GM12878 (cell line): ENCODE data around the gene IQSEC2. TPM values are rescaled to one million over a fixed set of nuclear protein-coding genes. Genes with fewer than 3 reads are reported as not detected.

Experiments
- ATAC-seq: fragments of 200-7000 bp; cut with Tn5 transposase; 3 replicates; pipeline ENCODE4 v1.9.1; 2020; ENCODE audit warnings: mild to moderate bottlenecking, moderate library complexity
- Bru-seq: library from RNA; stranded (reverse); fragments of 400-500 nt; gene quantifications from one replicate; lab custom pipeline; 2021; lab: Mats Ljungman, UMichigan
- BruChase-seq, 2 experiments: library from RNA; stranded (reverse); fragments of 400-500 nt; gene quantifications; one replicate each; lab custom pipeline; 2021; lab: Mats Ljungman, UMichigan
- BruUV-seq: library from RNA; stranded (reverse); fragments of 400-500 nt; replicated peaks from 2 replicates; lab custom pipeline; 2021; lab: Mats Ljungman, UMichigan
- CTCF ChIA-PET: fragments of 300-600 bp; sonication (Branson Sonifier 250); formaldehyde crosslinking; extraction: SDS; loops from one replicate; lab custom pipeline; 2021; ENCODE audit warnings: inconsistent platforms; lab: Yijun Ruan, JAX
- POLR2A ChIA-PET: fragments of 350-600 bp; formaldehyde crosslinking; extraction: SDS; loops from one replicate; lab custom pipeline; 2021; ENCODE audit warnings: inconsistent platforms; lab: Charles Lee
- RAD21 ChIA-PET: fragments of 300-600 bp; sonication (Branson Sonifier 250); formaldehyde crosslinking; loops from one replicate; lab custom pipeline; 2023; ENCODE audit warnings: antibody characterized with exemption; ENCODE audit not compliant: unreplicated experiment; lab: Charles Lee
- SMC1A ChIA-PET: fragments of 300-600 bp; sonication (Branson Sonifier 250); formaldehyde crosslinking; loops from one replicate; lab custom pipeline; 2023; ENCODE audit not compliant: unreplicated experiment, uncharacterized antibody; lab: Charles Lee
- DNase-seq: peaks from one replicate; pipeline ENCODE4 v3.0.0-alpha.2; 2011; ENCODE audit warnings: low read depth, low spot score
- FAIRE-seq: peaks from 3 replicates; lab custom pipeline; 2011; peaks lifted over from hg19 to GRCh38; lab: Jason Lieb, UNC
- H2AFZ ChIP-seq: 2 replicates; pipeline ENCODE4 v1.6.0; 2011; ENCODE audit warnings: low read depth, low read length, control low read depth; ENCODE audit not compliant: control insufficient read depth
- H3K27ac ChIP-seq: 2 replicates; pipeline ENCODE4 v1.5.1; 2011; ENCODE audit warnings: control low read depth; ENCODE audit not compliant: control insufficient read depth, insufficient read depth
- H3K27me3 ChIP-seq, 2 experiments: replicated peaks in 1 of 2; 2 replicates each; pipeline versions ENCODE4 v1.6.0 to v1.6.1; 2011; ENCODE audit warnings: low read length in 1 of 2; ENCODE audit not compliant: control insufficient read depth in 2 of 2, insufficient read depth in 2 of 2
- H3K36me3 ChIP-seq, 2 experiments: 2 replicates each; pipeline ENCODE4 v1.5.1; 2011; ENCODE audit warnings: low read length in 1 of 2; ENCODE audit not compliant: control insufficient read depth in 2 of 2, insufficient read depth in 2 of 2
- H3K4me1 ChIP-seq: 2 replicates; pipeline ENCODE4 v1.6.1; 2011; ENCODE audit warnings: mild to moderate bottlenecking, low read length, moderate library complexity, mixed read lengths; ENCODE audit not compliant: control insufficient read depth, insufficient read depth
- H3K4me2 ChIP-seq: 2 replicates; pipeline ENCODE4 v1.6.0; 2011; ENCODE audit warnings: control low read depth; ENCODE audit not compliant: control insufficient read depth, insufficient read depth
- H3K4me3 ChIP-seq: fragments of 200-600 bp; sonication (generic); 2 replicates; pipeline ENCODE4 v1.5.1; 2016
- H3K79me2 ChIP-seq: 2 replicates; pipeline ENCODE4 v1.6.0; 2011; ENCODE audit warnings: low read length; ENCODE audit not compliant: control insufficient read depth, insufficient read depth
- H3K9ac ChIP-seq: 2 replicates; pipeline ENCODE4 v1.8.0; 2011; ENCODE audit warnings: low read length, control low read depth, mixed read lengths; ENCODE audit not compliant: control insufficient read depth, insufficient read depth
- H3K9me3 ChIP-seq: replicated peaks from 3 replicates; pipeline ENCODE4 v1.5.1; 2011; ENCODE audit warnings: mild to moderate bottlenecking, low read length; ENCODE audit not compliant: control insufficient read depth, insufficient read depth
- H4K20me1 ChIP-seq: 2 replicates; pipeline ENCODE4 v1.6.0; 2011; ENCODE audit not compliant: control insufficient read depth, insufficient read depth
- BCLAF1 ChIP-seq: fragments of 450-650 bp; IDR thresholded peaks from 2 replicates; pipeline ENCODE4 v1.6.1; 2017; ENCODE audit warnings: antibody characterized with exemption, mild to moderate bottlenecking, moderate library complexity
- RELA ChIP-seq: fragments of 450-650 bp; IDR thresholded peaks from 2 replicates; pipeline ENCODE4 v1.8.0; 2014; ENCODE audit warnings: borderline replicate concordance; ENCODE audit not compliant: partially characterized antibody
- SP1 ChIP-seq: IDR thresholded peaks from one replicate; pipeline ENCODE4 v1.6.1; 2011; ENCODE audit warnings: low read depth, low read length
- SRF ChIP-seq, 2 experiments: IDR thresholded peaks; 2 replicates each; pipeline ENCODE4 v1.6.1; 2011; ENCODE audit warnings: low read depth in 2 of 2, low read length in 2 of 2, mild to moderate bottlenecking in 1 of 2, moderate library complexity in 1 of 2
- SUPT20H ChIP-seq: IDR thresholded peaks from 2 replicates; pipeline ENCODE4 v1.6.1; 2011; ENCODE audit warnings: low read depth, mild to moderate bottlenecking, low read length, moderate library complexity, borderline replicate concordance; ENCODE audit not compliant: control insufficient read depth
- USF2 ChIP-seq: IDR thresholded peaks from 2 replicates; pipeline ENCODE4 v1.6.1; 2011; ENCODE audit warnings: low read depth, low read length, improper control_type of control experiment, borderline replicate concordance
- ZNF622 ChIP-seq: fragments of 450-650 bp; IDR thresholded peaks from 2 replicates; pipeline ENCODE4 v1.6.1; 2017; ENCODE audit warnings: mild to moderate bottlenecking, inconsistent platforms
- WGBS: methylation state at CpG from one replicate; pipeline ENCODE4 v1.1.6; 2016; ENCODE audit warnings: low lambda C conversion rate; ENCODE audit not compliant: insufficient replicate concordance, insufficient coverage; ENCODE audit errors: missing lambda C conversion rate; 5-methylcytosine and 5-hydroxymethylcytosine counted together
- in situ Hi-C: fragments of 300-500 bp; cut with MboI; formaldehyde crosslinking; loops from 9 replicates; pipeline ENCODE4 v1.14.3; 2018; ENCODE audit warnings: mixed read lengths
- intact Hi-C: fragments of 100-400 bp; cut with micrococcal nuclease; formaldehyde crosslinking; loops from one replicate; pipeline ENCODE4 v1.14.2; 2022; ENCODE audit not compliant: unreplicated experiment
- long read RNA-seq, 2 experiments: library from polyadenylated mRNA; unstranded; transcript quantifications; one replicate each; pipeline ENCODE4 v2.0.0, GENCODE V29; 2019 to 2020
- polyA minus RNA-seq, 3 experiments: library from RNA; depleted of rRNA, polyadenylated mRNA; stranded (reverse); fragments of >200 nt; gene quantifications; 2 replicates each; pipeline ENCODE4 v1.2.3, GENCODE V29; 2011
- polyA plus RNA-seq, 11 experiments: library from polyadenylated mRNA; depleted of rRNA in 4 of 11; unstranded in 6 of 11; stranded (reverse) in 5 of 11; fragments of >200 nt; fragmentation: Nextera tagmentation in 4 of 11; fragmentation: Illumina TruSeq in 1 of 11; extraction: Ambion mirVana in 4 of 11; extraction: Trizol in 1 of 11; gene quantifications; 1 replicate in 1 of 11; 2 replicates in 10 of 11; pipeline versions ENCODE4 v1.2.1 to v1.2.3, GENCODE V29; 2011 to 2016; ENCODE audit warnings: inconsistent platforms in 2 of 11, missing spikeins in 2 of 11, low read depth in 1 of 11
- total RNA-seq, 4 experiments: library from RNA; depleted of rRNA in 3 of 4; stranded (reverse); fragments of >200 nt in 3 of 4; fragmentation: Illumina TruSeq in 1 of 4; extraction: Trizol in 1 of 4; gene quantifications; 2 replicates each; pipeline versions ENCODE4 v1.2.1 to v1.2.3, GENCODE V29; 2013 to 2021

Gene IQSEC2
- total RNA-seq (2013; cell fraction: nucleolus; rRNA removed), result 0.61 and 0.98 TPM in 2 replicates
- not detected in 2 replicates for total RNA-seq (2014; rRNA removed)
- total RNA-seq (2014; rRNA removed; fragmentation: Illumina TruSeq; extraction: Trizol), result not detected in 2 replicates
- total RNA-seq (2021), result 0.08 and 0.23 TPM in 2 replicates
- not detected for polyA plus RNA-seq (2011; ENCODE audit: low read depth)
- polyA plus RNA-seq (2011; rRNA removed), result 0.04 TPM in 1 of 2 replicates, not detected in the other
- 0.05 and 0.07 TPM in 2 replicates for polyA plus RNA-seq (2011; cell fraction: cytosol; rRNA removed)
- 0.20 and 0.27 TPM in 2 replicates for polyA plus RNA-seq (2011; cell fraction: nucleus; rRNA removed)
- polyA plus RNA-seq (2012), result 0.13 and 0.18 TPM in 2 replicates
- polyA plus RNA-seq (2014; fragmentation: Illumina TruSeq; extraction: Trizol), result 0.07 TPM in 1 of 2 replicates, not detected in the other
- polyA plus RNA-seq (2014; fragmentation: Nextera tagmentation; extraction: Ambion mirVana), result under 1 TPM; 0.04 to 0.11 TPM
- 0.01 and 0.22 TPM in 2 replicates for polyA plus RNA-seq (2014; rRNA removed)
- polyA plus RNA-seq (2016; fragmentation: Nextera tagmentation; extraction: Ambion mirVana), result under 1 TPM in 1 of 2 experiments, not detected in 1; 0.04 TPM
- polyA minus RNA-seq (2011; rRNA and poly(A)+ RNA removed), result not detected in 2 replicates
- polyA minus RNA-seq (2011; cell fraction: cytosol; rRNA and poly(A)+ RNA removed), result not detected in 2 replicates
- 0.36 TPM in 1 of 2 replicates, not detected in the other for polyA minus RNA-seq (2011; cell fraction: nucleus; rRNA and poly(A)+ RNA removed)
- Bru-seq, nascent RNA, result percentile 11 among the genes with signal in this experiment
- percentile 13 among the genes with signal in this experiment for BruChase-seq, experiment 1, labeled RNA remaining after a 6-hour chase
- percentile 12 among the genes with signal in this experiment for BruChase-seq, experiment 2, labeled RNA remaining after a 2-hour chase
- long read RNA-seq, experiment 1, result 0 reads
- long read RNA-seq, experiment 2, partial matches to known transcripts, result 0 of 1 reads
- long read RNA-seq, experiment 2, other reads (novel, unspliced or antisense), result 1 of 1 reads

GRCh38 chrX:53281321-53281822 lies at the start of gene IQSEC2:
Gene IQSEC2, minus strand, starts transcription at chrX:53281584.
- ATAC-seq (no peak), DNase-seq (no peak), FAIRE-seq (no peak)
- BruUV-seq, result no TSS peak
- intact Hi-C loops (no loop called here), in situ Hi-C loops (no loop called here)
- H3K79me2 ChIP-seq, result no peaks in the 10 kb centered on the region
- H2AFZ ChIP-seq, result no peak within 1 kb of the TSS
- no peaks in the 10 kb centered on the region for H3K9me3 ChIP-seq
- 31% methylated on average over 9 of the region's 9 CpGs for WGBS
- SMC1A ChIA-PET, result interaction anchor here (1.2 kb wide), 1 partner anchor 32 kb away, joined by 3 read pairs; no protein-coding TSS in a partner anchor
- H3K36me3 ChIP-seq, result no peaks in the 10 kb centered on the region
- H3K4me3 ChIP-seq, result no peak within 1 kb of the TSS
- TF ChIP-seq SRF (IDR thresholded peaks at IDR 0.05; ENCODE audit: low read depth in 2 of 2, low read length in 2 of 2), result no peak
- H3K27ac ChIP-seq, result no peak within 1 kb of the TSS
- H3K9ac ChIP-seq, result no peak within 1 kb of the TSS
- H3K4me1 ChIP-seq, result no peaks in the 10 kb centered on the region
- CTCF ChIA-PET, result interaction anchor here (1.7 to 7.0 kb wide), 3 partner anchors 9 to 165 kb away, joined by 6 to 61 read pairs (median 7); no protein-coding TSS in a partner anchor
- RAD21 ChIA-PET, result interaction anchor here (0.6 kb wide), 1 partner anchor 9 kb away, joined by 3 read pairs; no protein-coding TSS in a partner anchor
- no peak within 1 kb of the TSS for H3K4me2 ChIP-seq
- peaks cover 0 to 2% of the 10 kb centered on the region in 2 experiments; a peak in 1 of 4 replicates for H3K27me3 ChIP-seq
- POLR2A ChIA-PET, result no interaction called here
- H4K20me1 ChIP-seq, result no peaks in the 10 kb centered on the region

GRCh38 chrX:53330331-53330730 lies 48.9 kb upstream of the IQSEC2 start:
- RAD21 ChIA-PET, result no interaction called here
- Histone ChIP-seq H3K4me2 (no peak overlapping the region), H3K79me2 (no peaks in the 10 kb centered on the region), H3K9ac (no peak overlapping the region), H4K20me1 (no peaks in the 10 kb centered on the region), H3K4me3 (no peak overlapping the region), H3K4me1 (no peaks in the 10 kb centered on the region), H2AFZ (no peak overlapping the region), H3K9me3 (no peaks in the 10 kb centered on the region), H3K36me3 (no peaks in the 10 kb centered on the region), H3K27me3 (peaks cover 0 to 2% of the 10 kb centered on the region in 2 experiments; a peak in 2 of 4 replicates), H3K27ac (no peak overlapping the region)
- SMC1A ChIA-PET, result no interaction called here
- intact Hi-C loops, result no loop called here
- ATAC-seq (no peak), FAIRE-seq (no peak), DNase-seq (no peak)
- POLR2A ChIA-PET, result no interaction called here
- 42% methylated on average over 10 of the region's 10 CpGs for WGBS
- in situ Hi-C loops, result no loop called here
- CTCF ChIA-PET, result interaction anchor here (5.6 kb wide), 1 partner anchor 15 kb away, joined by 66 read pairs; no protein-coding TSS in a partner anchor
- no TSS peak for BruUV-seq
- TF ChIP-seq BCLAF1, result no peak
- no peak for TF ChIP-seq ZNF622
- no peak for TF ChIP-seq USF2
- no peak for TF ChIP-seq SUPT20H
- TF ChIP-seq SP1, result no peak
- no peak for TF ChIP-seq RELA
